T47D (cell line): ENCODE results near the gene PSD4.

Experiments used
- DNase-seq, 2 experiments: peaks; one replicate each; pipeline versions ENCODE4 v3.0.0 to v3.0.0-alpha.2; 2011 to 2012; ENCODE audit warnings: low read depth in 1 of 2, low spot score in 1 of 2
- JUND ChIP-seq: IDR thresholded peaks from 2 replicates; pipeline ENCODE4 v1.6.1; 2012; ENCODE audit warnings: low read depth
- in situ Hi-C: cut with HindIII; loops from 2 replicates; pipeline ENCODE4 v1.10.0; 2016; ENCODE audit warnings: low sequenced_read_pairs, low pct_unique_long_range_greater_than_20kb

The PSD4 gene

DNA sequence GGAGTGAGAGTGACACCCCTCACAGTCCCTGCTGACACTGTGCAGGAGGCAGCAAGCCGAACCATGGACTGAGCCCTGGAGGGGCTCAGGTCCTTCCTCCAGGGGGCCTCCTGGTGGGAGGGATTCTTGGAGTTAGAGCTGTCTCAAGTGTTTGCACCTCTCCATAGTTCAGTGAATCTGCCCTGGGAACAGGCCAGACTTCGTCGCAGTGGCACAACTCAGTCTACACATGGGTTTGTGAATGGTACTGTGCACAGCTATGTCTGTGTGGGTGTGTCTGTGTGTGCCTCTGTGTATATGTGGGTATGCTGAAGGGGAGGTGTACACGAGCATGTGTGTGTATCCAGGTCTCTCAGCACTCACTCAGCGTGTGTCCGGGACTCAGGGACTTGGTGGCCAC is 68.6 kb downstream of the PSD4 start:
- no peak for TF ChIP-seq JUND
- in situ Hi-C loops = no loop called here
- DNase-seq = no peak

DNA sequence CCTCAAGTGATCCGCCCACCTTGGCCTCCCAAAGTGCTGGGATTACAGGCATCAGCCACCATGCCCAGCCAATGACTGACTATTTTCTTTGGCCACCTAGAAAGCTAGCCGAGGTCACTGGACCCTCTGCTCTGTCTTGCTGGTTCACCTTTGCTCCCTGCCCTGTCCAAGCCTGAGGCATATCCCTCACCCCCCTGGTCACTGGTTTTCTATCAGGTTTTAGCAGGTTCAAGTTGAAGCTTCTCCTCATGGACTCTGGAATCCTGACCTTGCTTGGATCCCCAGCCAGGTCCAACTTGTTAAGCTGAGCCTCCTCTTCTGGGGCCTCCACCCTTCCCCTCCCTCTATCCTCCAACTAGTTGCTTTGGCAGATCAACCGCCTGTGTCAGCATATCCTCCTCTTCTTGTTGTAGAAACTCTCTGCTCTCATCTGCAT is 71.5 kb downstream of the PSD4 start:
- DNase-seq = no peak
- in situ Hi-C loops = no loop called here
- TF ChIP-seq JUND = no peak

DNA sequence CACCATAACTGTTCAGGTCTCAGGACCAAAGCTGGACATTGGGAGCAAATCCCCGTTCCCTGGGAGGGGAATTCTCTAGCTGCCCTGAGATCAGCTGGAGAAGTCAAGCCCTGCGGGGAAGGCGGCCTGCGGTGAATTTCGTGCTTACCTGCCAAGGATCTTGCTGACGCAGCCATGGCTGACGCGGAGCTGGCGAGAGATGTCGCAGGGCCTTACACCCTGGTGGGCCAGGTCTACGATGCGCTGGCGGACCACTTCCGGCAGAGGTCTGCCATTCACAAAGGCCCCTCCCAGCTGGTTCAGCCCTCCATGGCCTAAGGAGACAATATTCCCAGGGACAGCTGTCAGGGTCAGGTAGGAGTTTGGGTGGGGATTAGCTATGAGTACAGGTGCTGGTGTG is 72.8 kb downstream of the PSD4 start:
- in situ Hi-C loops = no loop called here
- no peak for DNase-seq

DNA sequence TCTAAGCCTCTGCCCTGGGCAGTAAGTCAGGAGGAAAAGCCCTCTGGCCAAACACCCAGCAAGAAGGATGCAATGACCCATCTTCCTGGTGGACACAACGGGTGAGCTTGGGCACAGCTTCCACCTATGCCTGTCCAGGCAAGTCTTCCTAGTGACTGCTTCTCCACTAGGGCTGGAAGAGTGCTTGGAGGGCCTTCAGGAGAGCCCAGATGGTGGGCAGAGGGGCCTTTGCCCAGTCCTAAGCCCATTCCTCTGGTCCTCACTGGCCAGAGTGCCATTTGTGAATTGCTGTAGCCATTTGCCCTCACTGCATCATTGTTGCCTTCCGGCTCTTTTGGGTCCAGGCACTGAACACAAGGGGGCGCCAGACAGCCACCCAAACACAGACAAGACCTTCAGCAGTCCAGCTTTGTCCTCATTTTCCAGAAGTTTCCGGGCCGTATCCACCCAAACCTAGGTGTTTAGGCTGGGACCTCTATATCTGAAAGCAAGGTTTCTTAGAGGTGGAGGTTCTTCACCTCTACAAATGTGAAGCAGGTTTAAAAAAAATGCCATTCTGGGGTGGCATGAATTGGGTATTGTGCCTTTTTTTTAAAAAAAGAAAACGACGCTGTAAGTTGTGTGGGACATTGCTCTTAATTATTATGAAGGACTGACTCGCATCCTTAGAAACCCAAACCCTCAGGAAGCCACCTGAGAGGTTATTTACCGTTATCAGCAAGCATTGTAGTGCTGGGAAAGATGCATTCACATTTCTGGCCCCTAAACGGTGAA is 75.4 kb downstream of the PSD4 start:
- in situ Hi-C loops = no loop called here
- TF ChIP-seq JUND = no peak

More for the DNA sequence above, 72.8 kb downstream of the PSD4 start:
- TF ChIP-seq JUND = no peak

DNA sequence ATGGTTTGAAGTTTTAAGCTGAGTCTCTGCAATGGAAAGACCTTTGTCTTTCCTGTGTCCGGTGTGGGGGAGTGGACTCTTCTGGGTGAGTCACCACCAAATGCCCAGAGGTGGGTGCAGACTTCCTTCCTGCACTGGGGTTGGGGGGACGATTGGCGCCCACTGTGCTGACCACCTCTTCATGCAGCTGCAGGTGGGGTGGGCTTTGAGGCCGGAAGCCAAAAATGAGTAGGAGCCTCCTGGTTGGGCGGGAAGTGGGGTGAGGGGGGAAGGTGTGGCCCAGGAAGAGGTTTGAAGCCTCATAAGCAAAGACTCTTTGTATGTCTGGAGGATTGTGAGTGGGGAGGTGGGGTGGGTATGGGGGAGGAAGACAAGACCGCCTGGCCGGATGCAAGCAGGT is 77.3 kb downstream of the PSD4 start:
- in situ Hi-C loops = no loop called here
- DNase-seq = no peak
- no peak for TF ChIP-seq JUND

More for the DNA sequence above, 75.4 kb downstream of the PSD4 start:
- DNase-seq = peak; percentile 70 to 78

DNA sequence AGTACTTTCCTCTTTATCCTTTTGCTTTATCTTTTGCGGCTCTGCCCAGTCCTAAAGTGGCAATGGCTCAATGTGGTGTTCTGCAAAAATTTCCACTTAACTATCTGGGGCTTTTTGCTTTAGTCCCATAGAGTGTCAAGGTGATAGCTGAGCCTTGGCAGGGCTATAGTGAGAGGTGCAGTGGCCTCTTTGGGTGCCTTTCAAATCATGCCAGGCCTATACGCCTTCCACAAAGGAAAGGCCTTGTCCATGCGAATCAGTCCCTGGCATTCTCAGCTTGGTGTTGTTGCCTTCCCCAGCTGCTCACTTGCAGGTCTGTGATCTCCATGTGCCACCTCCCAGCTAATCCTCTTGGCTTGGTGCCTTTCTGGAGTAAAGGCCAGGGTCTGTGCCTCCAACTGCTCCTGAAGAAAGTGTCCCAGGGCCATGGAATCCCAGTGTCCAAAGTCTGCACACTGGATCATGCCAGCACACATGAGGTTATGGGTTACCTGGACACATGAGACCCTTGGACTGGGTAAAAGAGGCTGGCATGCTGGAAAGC is 78.3 kb downstream of the PSD4 start:
- no peak for DNase-seq
- no peak for TF ChIP-seq JUND
- in situ Hi-C loops = no loop called here

DNA sequence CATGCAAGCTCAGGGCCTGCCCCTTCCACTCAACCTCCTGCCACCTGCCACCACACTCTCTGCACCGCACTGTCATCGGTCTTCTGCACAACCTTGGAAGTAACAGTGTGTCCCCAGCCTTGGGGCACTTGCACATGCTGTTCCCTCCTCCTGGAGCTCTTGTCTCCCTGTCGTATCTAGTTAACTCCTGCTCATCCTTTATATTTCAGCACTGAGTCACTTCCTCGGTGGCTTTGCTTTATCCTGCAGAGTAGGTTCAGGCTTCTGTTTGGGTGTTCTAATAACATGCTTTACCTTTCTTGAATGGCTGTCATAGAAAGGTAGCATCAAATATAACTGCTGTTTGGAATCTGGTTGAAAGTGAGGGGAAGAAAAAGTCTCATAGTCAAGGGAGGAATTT is 79.7 kb downstream of the PSD4 start:
- in situ Hi-C loops = no loop called here
- no peak for DNase-seq

DNA sequence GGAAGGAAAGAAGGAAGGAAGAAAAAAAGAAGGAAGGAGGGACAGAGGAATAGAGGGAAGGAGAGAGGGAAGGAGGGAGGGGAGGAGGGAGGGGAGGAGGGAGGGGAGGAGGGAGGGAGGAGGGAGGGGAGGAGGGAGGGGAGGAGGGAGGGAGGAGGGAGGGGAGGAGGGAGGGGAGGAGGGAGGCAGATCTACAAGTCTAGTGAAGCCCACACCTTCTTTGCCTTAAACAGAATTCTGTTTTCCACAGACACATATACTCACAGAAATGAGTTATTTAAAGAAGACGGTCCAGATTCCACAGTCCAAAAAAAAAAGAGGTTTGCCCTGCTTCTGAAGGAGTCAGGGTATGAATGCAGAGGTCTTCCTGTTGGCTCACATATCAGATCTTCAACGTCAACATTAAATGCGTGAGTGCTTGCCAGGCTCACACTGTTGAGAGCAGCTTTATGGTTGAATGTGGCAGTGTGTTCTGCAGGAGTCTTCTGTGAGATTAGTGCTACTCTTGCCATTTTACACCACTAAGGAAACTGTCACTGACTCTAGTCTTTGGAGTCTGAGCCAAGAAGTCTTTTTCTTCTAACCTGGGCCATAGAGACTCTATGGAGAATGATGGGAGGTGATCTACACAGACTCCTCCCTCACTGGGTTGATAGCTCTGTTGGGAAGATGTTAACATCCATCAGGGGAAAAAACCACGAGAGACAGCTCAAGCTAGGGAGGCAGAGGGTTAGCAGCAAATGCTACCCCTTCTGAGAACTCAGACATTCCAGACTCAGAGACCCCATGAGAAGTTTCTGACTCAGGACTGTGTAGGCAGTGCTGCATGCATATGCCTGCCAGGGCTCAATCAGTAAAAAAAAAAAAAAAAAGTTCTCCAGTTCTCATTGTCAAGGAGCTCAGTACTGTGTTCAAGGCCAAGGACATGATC is 81.6 kb downstream of the PSD4 start:
- DNase-seq = no peak
- in situ Hi-C loops = no loop called here
- TF ChIP-seq JUND = no peak

More for the DNA sequence above, 79.7 kb downstream of the PSD4 start:
- no peak for TF ChIP-seq JUND

DNA sequence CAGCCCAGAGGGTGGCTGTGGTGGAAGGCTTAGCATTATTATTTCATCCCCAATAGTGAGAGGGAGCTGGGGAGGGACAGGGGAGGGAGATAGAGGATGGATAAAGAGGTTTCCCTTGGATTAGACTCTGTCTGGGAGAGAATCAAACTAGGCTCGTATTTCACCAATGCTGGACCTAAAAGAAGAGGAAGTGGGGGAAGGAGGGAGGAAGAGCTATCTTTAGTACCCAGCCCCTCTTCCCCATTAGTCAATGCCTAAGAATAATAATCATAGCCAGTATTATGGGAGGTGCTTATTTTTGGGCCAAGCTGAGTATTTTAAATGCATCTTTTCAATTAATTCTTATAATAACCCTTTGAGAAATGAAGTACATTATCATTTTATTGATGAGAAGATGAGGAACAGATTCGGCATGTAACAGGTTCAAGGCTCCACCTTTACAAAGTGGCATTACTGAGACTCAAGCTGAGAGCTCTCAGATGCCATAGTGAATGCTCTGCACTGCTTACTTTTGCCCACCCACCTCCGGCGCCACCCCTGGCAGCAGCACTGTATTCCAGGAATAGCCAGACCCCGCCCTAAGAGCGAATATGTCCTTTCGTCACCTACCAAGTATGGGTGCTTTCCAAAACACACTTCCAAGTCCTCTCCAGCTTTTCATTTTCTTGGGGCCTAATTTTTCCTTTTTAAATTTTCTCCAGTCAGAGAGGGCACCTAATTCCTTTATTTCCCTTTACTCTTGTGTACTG is 83.9 kb downstream of the PSD4 start:
- in situ Hi-C loops = no loop called here
- no peak for DNase-seq
- TF ChIP-seq JUND = no peak

DNA sequence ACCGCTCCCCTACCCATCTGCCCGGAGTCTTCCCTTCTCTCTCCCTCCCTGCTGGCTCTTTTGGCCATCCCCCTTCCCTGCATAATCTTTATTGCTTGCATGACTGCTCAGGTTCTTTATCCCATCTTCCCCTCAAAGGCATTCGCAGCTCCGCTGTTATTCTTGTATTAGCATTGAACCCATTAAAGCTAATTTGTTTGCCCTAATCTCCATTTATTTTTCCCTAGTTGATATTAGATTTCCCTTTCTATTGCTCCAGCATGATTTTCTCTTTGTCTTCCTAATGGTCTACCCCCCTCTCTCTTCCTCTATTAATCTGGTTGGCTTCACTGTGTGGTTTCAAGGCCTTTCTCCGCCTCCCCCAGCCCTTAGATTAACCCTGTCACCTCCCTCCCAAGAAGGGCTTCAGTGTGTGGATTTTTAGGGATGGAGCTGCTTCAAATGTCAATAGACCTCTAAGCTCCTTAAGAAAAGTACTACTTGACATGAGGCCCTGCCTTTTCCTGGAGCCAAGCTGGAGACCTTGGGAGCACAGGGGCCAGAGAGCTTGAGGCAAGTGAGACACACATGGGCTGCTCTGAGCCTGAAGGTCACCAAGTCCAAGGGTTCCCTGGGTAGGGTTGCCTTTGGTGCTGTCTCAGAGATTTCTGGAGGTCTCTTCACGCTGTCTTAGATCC is 84.8 kb downstream of the PSD4 start:
- no peak for DNase-seq
- in situ Hi-C loops = no loop called here
- TF ChIP-seq JUND = no peak
